Heart left ventricle (tissue), 16 donors: ENCODE data around the gene ZBTB21. TPM values are rescaled to one million over a fixed set of nuclear protein-coding genes. Genes with fewer than 3 reads are reported as not detected.

ENCODE experiments used
- ATAC-seq, 4 donors: fragments of 200-7000 bp; cut with Tn5 transposase; one replicate each; pipeline ENCODE4 v1.9.1; 2020 to 2022; ENCODE audit warnings: moderate library complexity in 4 of 4, mild to moderate bottlenecking in 3 of 4, moderate number of reproducible peaks in 1 of 4
- DNase-seq, 5 donors: peaks; one replicate each; pipeline ENCODE4 v3.0.0-alpha.2; 2020
- H3K27ac ChIP-seq, 12 donors: fragments of 200-600 bp; sonication (generic) in 4 of 12; one replicate each; pipeline versions ENCODE4 v1.5.0 to v1.8.0; 2016 to 2022; ENCODE audit warnings: mild to moderate bottlenecking in 2 of 12
- H3K27me3 ChIP-seq, 9 donors: fragments of 200-600 bp; sonication (generic) in 2 of 9; one replicate each; pipeline versions ENCODE4 v1.5.1 to v1.8.0; 2016 to 2022; ENCODE audit warnings: mild to moderate bottlenecking in 3 of 9
- H3K36me3 ChIP-seq, 9 donors: fragments of 200-600 bp; sonication (generic) in 2 of 9; one replicate each; pipeline versions ENCODE4 v1.5.0 to v1.8.0; 2018 to 2022; ENCODE audit warnings: mild to moderate bottlenecking in 2 of 9
- H3K4me1 ChIP-seq, 12 donors: fragments of 200-600 bp; sonication (generic) in 4 of 12; one replicate each; pipeline versions ENCODE4 v1.5.0 to v1.8.0; 2016 to 2022; ENCODE audit warnings: mild to moderate bottlenecking in 3 of 12
- H3K4me3 ChIP-seq, 12 donors: fragments of 200-600 bp; sonication (generic) in 4 of 12; one replicate each; pipeline versions ENCODE4 v1.5.0 to v1.8.0; 2017 to 2022; ENCODE audit warnings: mild to moderate bottlenecking in 9 of 12, moderate library complexity in 4 of 12
- H3K9me3 ChIP-seq, 12 donors: fragments of 200-600 bp; sonication (generic) in 4 of 12; one replicate each; pipeline versions ENCODE4 v1.5.0 to v1.8.0; 2016 to 2022; ENCODE audit warnings: mild to moderate bottlenecking in 1 of 12
- POLR2A ChIP-seq, 2 donors: fragments of 450-650 bp; IDR thresholded peaks; one replicate each; pipeline ENCODE4 v1.6.1; 2017; ENCODE audit warnings: antibody characterized with exemption in 2 of 2, mild to moderate bottlenecking in 2 of 2, moderate library complexity in 2 of 2
- WGBS, 4 donors: extraction: QIAGEN DNeasy Blood & Tissue Kit in 2 of 4; methylation state at CpG; one replicate each; pipeline versions ENCODE4 v1.1.5 to v1.1.7; 2013 to 2018; 5-methylcytosine and 5-hydroxymethylcytosine counted together
- intact Hi-C, 10 donors: fragments of 100-400 bp; cut with DNase I; formaldehyde crosslinking; loops; one replicate each; pipeline versions ENCODE4 v1.11.1 to v1.14.2; 2022
- polyA plus RNA-seq, 2 donors: library from polyadenylated mRNA; stranded (reverse); fragments of 200-250 nt; gene quantifications; one replicate each; pipeline ENCODE4 v1.2.3, GENCODE V29; 2013
- total RNA-seq, 9 donors: library from RNA; depleted of rRNA in 2 of 9; stranded (reverse); fragments of >200 nt in 2 of 9; fragmentation: NEBNext Ultra II Directional in 3 of 9; extraction: Animal tissue kit (Norgen Biotek cat#: 25700) in 3 of 9; gene quantifications; one replicate each; pipeline versions ENCODE4 v1.1.0 to v1.2.4, GENCODE V29; 2016 to 2023
- TF ChIP-seq, protein P1 (sequence below), 12 donors: fragments of 200-600 bp; sonication (generic) in 4 of 12; IDR thresholded peaks; one replicate each; pipeline versions ENCODE4 v1.5.0 to v1.8.0; 2018 to 2022; ENCODE audit warnings: antibody characterized with exemption in 12 of 12, mild to moderate bottlenecking in 5 of 12
- donor health status: ischemic (EF 13 %, LVEDD 7.1; RV severe dilation, severe dysfunction).
- donor health status: healthy with polysubstance abuse.
- donor health status: DM: no; HTN: yes; CAD: no.
- donor health status: DM: no; HTN: no; CAD: no.
- donor health status: ischemic (EF 25% LVEDD 6.9; RV normal size, moderate dysfunction).
- donor health status: ischemic (EF 25% LVEDD 5.7; RV mildly dilated, moderate dysfunction).
- donor health status: healthy.
- donor health status: DM: yes; HTN: yes; CAD: no.
- donor health status: ischemic (EF 35%, LVEDD 5.7; RV mildly dilated, moderate dysfunction).
- donor health status: nonischemic (EF 11% LVEDD 7.7; RV severe dilation, severe dysfunction).
- donor health status: DM: yes; HTN: yes; CAD: no.
- donor health status: PGD.
- donor health status: ischemic (EF 29% LVEDD 5.4; RV normal size, mild dysfunction).
- donor health status: nonischemic (EF 23%, LVEDD 6.1; RV moderate dilation, normal function).

Gene ZBTB21
- total and polyA plus RNA-seq, 11 donors = 1.2 to 10.2 (median 6.1) TPM

DNA sequence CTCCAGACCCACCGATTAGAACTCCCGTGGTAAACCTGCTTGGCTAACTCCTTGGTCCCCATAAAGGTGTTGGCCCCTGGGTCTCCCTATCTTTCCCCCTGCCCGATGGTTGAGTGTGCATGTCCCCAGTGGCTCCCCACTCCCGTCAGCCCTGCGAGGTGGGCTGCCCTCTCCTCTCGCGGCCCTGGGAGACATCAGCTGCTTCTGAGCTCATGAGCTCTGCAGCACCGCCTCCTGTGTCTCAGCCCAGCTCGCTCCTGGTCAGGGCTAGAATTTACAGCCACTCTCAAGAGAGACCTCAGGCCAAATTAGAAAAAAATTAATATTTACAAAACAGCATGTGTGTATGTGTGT lies 15.9 kb upstream of the ZBTB21 start:
- peaks cover 0 to 12% (median 0%) of the 10 kb centered on the region in 9 donors for H3K27me3 ChIP-seq
- WGBS, 4 donors = 80 to 88% (median 82%) methylated on average over 8 to 9 of the region's 9 CpGs
- no peak overlapping the region for H3K4me3 ChIP-seq
- H3K27ac ChIP-seq = no peak overlapping the region
- TF ChIP-seq, protein P1, sequence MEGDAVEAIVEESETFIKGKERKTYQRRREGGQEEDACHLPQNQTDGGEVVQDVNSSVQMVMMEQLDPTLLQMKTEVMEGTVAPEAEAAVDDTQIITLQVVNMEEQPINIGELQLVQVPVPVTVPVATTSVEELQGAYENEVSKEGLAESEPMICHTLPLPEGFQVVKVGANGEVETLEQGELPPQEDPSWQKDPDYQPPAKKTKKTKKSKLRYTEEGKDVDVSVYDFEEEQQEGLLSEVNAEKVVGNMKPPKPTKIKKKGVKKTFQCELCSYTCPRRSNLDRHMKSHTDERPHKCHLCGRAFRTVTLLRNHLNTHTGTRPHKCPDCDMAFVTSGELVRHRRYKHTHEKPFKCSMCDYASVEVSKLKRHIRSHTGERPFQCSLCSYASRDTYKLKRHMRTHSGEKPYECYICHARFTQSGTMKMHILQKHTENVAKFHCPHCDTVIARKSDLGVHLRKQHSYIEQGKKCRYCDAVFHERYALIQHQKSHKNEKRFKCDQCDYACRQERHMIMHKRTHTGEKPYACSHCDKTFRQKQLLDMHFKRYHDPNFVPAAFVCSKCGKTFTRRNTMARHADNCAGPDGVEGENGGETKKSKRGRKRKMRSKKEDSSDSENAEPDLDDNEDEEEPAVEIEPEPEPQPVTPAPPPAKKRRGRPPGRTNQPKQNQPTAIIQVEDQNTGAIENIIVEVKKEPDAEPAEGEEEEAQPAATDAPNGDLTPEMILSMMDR (IDR thresholded peaks at IDR 0.05) = no peak
- TF ChIP-seq POLR2A (IDR thresholded peaks at IDR 0.05) = no peak
- H3K9me3 ChIP-seq = peaks cover 0 to 4% (median 0%) of the 10 kb centered on the region in 12 donors
- H3K36me3 ChIP-seq = no peaks in the 10 kb centered on the region
- DNase-seq (no peak), ATAC-seq (no peak)
- H3K4me1 ChIP-seq = peaks cover 0 to 18% (median 0%) of the 10 kb centered on the region in 12 donors
- intact Hi-C loops = no loop called here

DNA sequence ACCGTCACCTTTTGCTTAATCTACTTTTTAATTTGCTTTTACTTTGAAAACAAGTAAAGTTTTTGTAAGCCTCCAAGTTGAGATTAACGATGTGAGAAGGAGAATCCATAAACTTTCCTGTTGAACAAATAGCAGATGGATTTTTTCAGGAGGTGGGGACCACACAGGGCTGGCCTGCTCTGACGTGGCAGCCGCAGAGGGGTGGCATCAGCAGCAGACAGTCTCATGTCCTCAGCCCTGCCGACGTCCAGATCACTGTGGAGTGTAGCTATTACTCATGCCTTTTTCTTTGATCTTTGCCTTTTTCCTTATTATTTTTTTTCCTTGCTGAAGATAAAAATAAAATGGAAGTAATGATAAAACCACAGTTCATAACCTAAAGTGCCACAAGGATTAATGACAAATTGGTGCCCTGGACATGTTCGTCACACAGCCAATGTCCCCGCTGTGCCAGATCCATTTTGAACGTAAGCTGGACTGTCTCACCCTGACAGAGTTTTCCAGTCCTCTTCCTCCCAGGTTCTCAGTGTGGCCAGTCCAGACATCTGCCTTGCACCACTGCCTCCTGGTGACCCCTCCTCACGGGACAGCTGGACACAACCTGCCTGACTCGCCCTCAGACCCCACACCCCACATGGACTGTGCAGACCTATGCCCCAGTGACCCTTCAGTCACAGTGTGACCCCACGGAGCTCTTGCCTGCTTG lies 15.4 kb upstream of the ZBTB21 start:
- no peak for DNase-seq
- H3K36me3 ChIP-seq = no peaks in the 10 kb centered on the region
- H3K4me3 ChIP-seq = no peak overlapping the region
- no peak for TF ChIP-seq POLR2A (IDR thresholded peaks at IDR 0.05)
- TF ChIP-seq, protein P1 (IDR thresholded peaks at IDR 0.05) = no peak
- 78 to 82% (median 80%) methylated on average over 12 of the region's 12 CpGs for WGBS, 4 donors
- H3K27ac ChIP-seq = no peak overlapping the region
- intact Hi-C loops = no loop called here
- ATAC-seq = no peak
- peaks cover 0 to 17% (median 0%) of the 10 kb centered on the region in 9 donors for H3K27me3 ChIP-seq
- peaks cover 0 to 4% (median 0%) of the 10 kb centered on the region in 12 donors for H3K9me3 ChIP-seq
- peaks cover 0 to 18% (median 0%) of the 10 kb centered on the region in 12 donors for H3K4me1 ChIP-seq

DNA sequence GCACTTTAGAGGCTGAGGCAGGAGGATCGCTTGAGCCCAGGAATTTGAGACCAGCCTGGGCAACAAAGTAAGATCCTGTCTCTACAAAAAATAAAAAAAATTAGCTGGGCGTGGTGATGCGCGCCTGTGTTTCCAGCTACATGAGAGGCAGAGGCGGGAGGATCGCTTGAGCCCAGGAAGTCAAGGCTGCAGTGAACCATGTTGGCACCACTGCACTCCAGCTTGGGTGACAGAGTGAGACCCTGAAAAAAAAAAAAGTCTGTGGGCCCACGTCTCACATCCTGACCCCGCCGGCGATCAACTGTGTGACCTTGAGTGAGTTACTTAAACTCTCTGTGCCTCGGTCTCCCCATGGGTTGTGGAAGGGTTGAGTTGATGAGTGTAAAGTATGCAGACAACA lies 12.7 kb upstream of the ZBTB21 start:
- Histone ChIP-seq H3K4me1 (peaks cover 0 to 11% (median 0%) of the 10 kb centered on the region in 12 donors), H3K36me3 (no peaks in the 10 kb centered on the region), H3K27me3 (peaks cover 0 to 19% (median 0%) of the 10 kb centered on the region in 9 donors), H3K4me3 (no peak overlapping the region), H3K9me3 (no peaks in the 10 kb centered on the region), H3K27ac (no peak overlapping the region)
- WGBS, 4 donors = 95 to 98% (median 97%) methylated on average over 11 of the region's 11 CpGs
- TF ChIP-seq POLR2A (IDR thresholded peaks at IDR 0.05) = no peak
- TF ChIP-seq, protein P1 (IDR thresholded peaks at IDR 0.05) = no peak
- no peak for DNase-seq
- no peak for ATAC-seq
- intact Hi-C loops = loop anchor here in 1 of 10 donors (5.0 kb wide), 1 partner anchor 89 kb away; no protein-coding TSS in a partner anchor

DNA sequence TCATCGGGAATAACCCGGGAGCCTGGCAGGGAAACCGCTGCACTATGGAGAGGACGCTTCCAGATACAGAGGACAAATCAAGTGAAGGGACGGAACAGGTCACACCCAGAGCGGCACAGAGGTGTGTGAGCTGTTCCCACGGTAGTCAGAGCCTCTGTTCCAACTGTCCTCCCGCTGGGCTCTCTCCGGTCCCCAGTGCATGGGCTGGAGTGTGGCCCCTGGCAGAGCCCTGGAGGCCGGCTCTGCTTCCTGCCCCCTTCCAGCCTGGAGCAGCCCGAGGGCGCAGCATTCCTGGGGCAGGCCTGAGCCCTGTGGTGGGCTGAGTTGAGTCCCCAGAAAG lies 11.9 kb upstream of the ZBTB21 start:
- Histone ChIP-seq H3K27ac (no peak overlapping the region), H3K4me3 (no peak overlapping the region), H3K27me3 (peaks cover 0 to 19% (median 0%) of the 10 kb centered on the region in 9 donors), H3K9me3 (no peaks in the 10 kb centered on the region), H3K36me3 (no peaks in the 10 kb centered on the region), H3K4me1 (peaks cover 0 to 9% (median 0%) of the 10 kb centered on the region in 12 donors)
- DNase-seq (no peak), ATAC-seq (peak in 1 of 4 donors; percentile 9)
- intact Hi-C loops = loop anchor here in 1 of 10 donors (5.0 kb wide), 1 partner anchor 90 kb away; no protein-coding TSS in a partner anchor
- 20 to 57% (median 53%) methylated on average over 1 to 12 of the region's 12 CpGs for WGBS, 4 donors
- TF ChIP-seq POLR2A (IDR thresholded peaks at IDR 0.05) = no peak
- TF ChIP-seq, protein P1 (IDR thresholded peaks at IDR 0.05) = no peak
